SH-SY5Y (cell line): ENCODE data around the gene NELL2.

Source experiments
- GATA2 ChIP-seq: IDR thresholded peaks from 2 replicates; pipeline ENCODE4 v1.6.1; 2011; ENCODE audit warnings: mild to moderate bottlenecking, low read depth, low read length
- GATA3 ChIP-seq: IDR thresholded peaks from 2 replicates; pipeline ENCODE4 v1.6.1; 2011; ENCODE audit warnings: low read depth, mild to moderate bottlenecking, low read length, moderate library complexity

GRCh38 chr12:44915958-44916357 is 39.8 kb upstream of the NELL2 start:
- no peak for TF ChIP-seq GATA3
- no peak for TF ChIP-seq GATA2
